22Rv1 (cell line): ENCODE data around the gene TRAF3IP3.

Source experiments
- ZFX ChIP-seq: fragments of 450-650 bp; IDR thresholded peaks from 2 replicates; pipeline ENCODE4 v1.6.1; 2017; ENCODE audit warnings: antibody characterized with exemption, borderline replicate concordance
- TF ChIP-seq, protein P1 (sequence below): fragments of 450-650 bp; IDR thresholded peaks from 2 replicates; pipeline ENCODE4 v1.5.1; 2017; ENCODE audit warnings: mild to moderate bottlenecking

DNA sequence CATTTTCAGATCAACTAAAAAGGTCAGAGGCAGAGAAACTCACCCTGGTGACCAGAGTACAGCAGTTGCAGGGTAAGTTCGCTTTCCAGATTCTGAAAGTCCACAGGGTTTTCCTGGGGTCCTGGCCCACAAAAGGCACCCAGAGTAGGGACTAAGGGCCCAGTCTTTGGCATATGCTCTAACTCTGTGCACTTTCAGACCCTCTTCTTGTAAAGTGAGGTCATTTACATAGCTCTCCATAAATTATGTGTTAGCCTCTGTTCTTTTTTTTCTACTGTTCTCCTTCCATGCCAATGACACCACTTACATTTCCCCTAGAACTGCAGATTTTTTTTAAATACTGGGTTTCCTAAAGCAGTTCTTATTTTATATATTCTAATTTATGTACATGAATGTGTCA is 22.2 kb downstream of the TRAF3IP3 start:
- TF ChIP-seq, protein P1, sequence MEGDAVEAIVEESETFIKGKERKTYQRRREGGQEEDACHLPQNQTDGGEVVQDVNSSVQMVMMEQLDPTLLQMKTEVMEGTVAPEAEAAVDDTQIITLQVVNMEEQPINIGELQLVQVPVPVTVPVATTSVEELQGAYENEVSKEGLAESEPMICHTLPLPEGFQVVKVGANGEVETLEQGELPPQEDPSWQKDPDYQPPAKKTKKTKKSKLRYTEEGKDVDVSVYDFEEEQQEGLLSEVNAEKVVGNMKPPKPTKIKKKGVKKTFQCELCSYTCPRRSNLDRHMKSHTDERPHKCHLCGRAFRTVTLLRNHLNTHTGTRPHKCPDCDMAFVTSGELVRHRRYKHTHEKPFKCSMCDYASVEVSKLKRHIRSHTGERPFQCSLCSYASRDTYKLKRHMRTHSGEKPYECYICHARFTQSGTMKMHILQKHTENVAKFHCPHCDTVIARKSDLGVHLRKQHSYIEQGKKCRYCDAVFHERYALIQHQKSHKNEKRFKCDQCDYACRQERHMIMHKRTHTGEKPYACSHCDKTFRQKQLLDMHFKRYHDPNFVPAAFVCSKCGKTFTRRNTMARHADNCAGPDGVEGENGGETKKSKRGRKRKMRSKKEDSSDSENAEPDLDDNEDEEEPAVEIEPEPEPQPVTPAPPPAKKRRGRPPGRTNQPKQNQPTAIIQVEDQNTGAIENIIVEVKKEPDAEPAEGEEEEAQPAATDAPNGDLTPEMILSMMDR, result no peak
- TF ChIP-seq ZFX, result no peak
